Stimulated activated naive B cell treated with anti-CD40 and anti-IgM and Interleukin-4, amounts not matched to agents 10 μg/mL and 1 μg/mL and 100 μg/mL, for 72 hours (primary cell): Measurements from ENCODE around the gene RTN4RL2.
A peak's percentile ranks its signal among the peaks of the same experiment; 100 is the strongest.

Source experiments
- ATAC-seq, 2 donors: fragments of 150-1000 bp; cut with Tn5 transposase; replicated peaks; 2 replicates each; pipeline ENCODE4 v1.10.0; 2021; ENCODE audit warnings: moderate library complexity in 1 of 2
- DNase-seq: peaks from one replicate; pipeline ENCODE4 v3.0.0; 2021
- H3K27ac Mint-ChIP-seq: one replicate; pipeline ENCODE4 v1.8.0; 2022; ENCODE audit warnings: mild to moderate bottlenecking, mixed read lengths
- H3K27me3 Mint-ChIP-seq, 2 donors: one replicate each; pipeline ENCODE4 v1.8.0; 2022; ENCODE audit warnings: mixed read lengths in 2 of 2
- H3K36me3 Mint-ChIP-seq, 2 donors: one replicate each; pipeline ENCODE4 v1.8.0; 2022; ENCODE audit warnings: mixed read lengths in 2 of 2, mild to moderate bottlenecking in 1 of 2
- H3K4me1 Mint-ChIP-seq, 2 donors: one replicate each; pipeline ENCODE4 v1.8.0; 2022; ENCODE audit warnings: mixed read lengths in 2 of 2, mild to moderate bottlenecking in 1 of 2
- H3K4me3 Mint-ChIP-seq, 2 donors: one replicate each; pipeline ENCODE4 v1.8.0; 2022; ENCODE audit warnings: mild to moderate bottlenecking in 2 of 2, mixed read lengths in 2 of 2, moderate library complexity in 1 of 2
- H3K9me3 Mint-ChIP-seq, 2 donors: one replicate each; pipeline ENCODE4 v1.8.0; 2022; ENCODE audit warnings: mixed read lengths in 2 of 2, mild to moderate bottlenecking in 1 of 2

RTN4RL2 gene

DNA sequence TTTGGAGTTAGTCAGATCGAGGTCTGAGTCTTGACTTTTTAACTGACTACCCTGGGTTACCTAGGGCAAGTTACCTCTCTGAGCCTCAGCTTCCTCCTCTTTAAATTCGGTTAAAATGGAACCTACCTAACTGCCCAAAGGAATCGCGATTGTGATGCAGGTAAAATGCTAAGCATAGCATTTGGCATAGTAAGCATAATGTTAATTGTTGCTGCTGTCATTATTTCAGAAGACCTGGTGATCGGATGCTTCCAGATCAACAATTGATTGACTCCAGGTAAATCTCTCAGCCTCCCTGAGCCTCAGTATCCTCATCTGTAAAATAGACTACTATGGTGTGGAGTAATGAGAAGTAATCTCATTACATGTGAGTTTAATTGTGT is 55.7 kb downstream of the RTN4RL2 start:
- DNase-seq (no peak), ATAC-seq (no peak)
- Mint-ChIP-seq H3K27ac (peak overlapping the region; percentile 87), H3K9me3 (no peaks in the 10 kb centered on the region), H3K4me3 (peak overlapping the region; percentile 96 to 97), H3K36me3 (peaks cover 3 to 4% of the 10 kb centered on the region in 2 donors), H3K4me1 (peaks cover 27 to 38% of the 10 kb centered on the region in 2 donors), H3K27me3 (no peaks in the 10 kb centered on the region)

DNA sequence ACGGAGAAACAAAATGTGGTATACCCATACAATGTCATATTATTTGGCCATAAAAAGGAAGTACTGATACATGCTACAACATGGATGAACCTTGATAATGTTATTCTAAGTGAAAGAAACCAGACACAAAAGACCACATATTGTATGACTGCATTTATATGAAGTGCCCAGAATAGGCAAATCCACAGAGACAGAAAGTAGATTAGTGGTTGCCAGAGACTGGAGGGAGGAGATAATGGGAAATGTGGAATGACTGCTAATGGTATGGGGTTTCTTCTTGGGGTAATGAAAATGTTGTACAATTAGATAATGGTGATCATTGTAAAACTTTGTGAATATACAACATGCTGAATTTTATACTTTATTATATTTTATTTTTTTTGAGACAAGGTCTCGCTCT is 60.8 kb downstream of the RTN4RL2 start:
- no peak overlapping the region for H3K27ac Mint-ChIP-seq
- no peaks in the 10 kb centered on the region for H3K27me3 Mint-ChIP-seq
- H3K4me1 Mint-ChIP-seq, result peaks cover 6 to 9% of the 10 kb centered on the region in 2 donors
- no peaks in the 10 kb centered on the region for H3K9me3 Mint-ChIP-seq
- DNase-seq (no peak), ATAC-seq (no peak)
- no peak overlapping the region for H3K4me3 Mint-ChIP-seq
- peaks cover 8 to 16% of the 10 kb centered on the region in 2 donors for H3K36me3 Mint-ChIP-seq

DNA sequence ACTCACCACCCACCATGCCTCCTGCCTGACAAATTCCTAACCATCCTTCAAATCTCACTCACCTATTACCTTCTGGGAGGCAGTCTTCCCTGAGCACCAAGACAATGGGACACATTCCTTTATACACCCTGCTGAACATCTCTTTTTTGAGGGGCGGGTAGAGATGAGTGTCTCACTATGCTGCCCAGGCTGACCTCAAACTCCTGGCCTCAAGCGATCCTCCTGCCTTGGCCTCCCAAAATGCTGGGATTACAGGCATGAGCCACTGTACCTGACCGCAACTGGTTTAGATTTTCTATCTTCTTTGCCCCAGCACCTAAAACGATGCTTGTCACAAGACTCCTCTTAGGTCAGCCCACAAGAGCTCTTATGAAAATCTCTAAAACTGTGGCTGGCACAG is 63.1 kb downstream of the RTN4RL2 start:
- Mint-ChIP-seq H3K4me3 (no peak overlapping the region), H3K27ac (no peak overlapping the region), H3K9me3 (no peaks in the 10 kb centered on the region), H3K4me1 (peaks cover 6 to 13% of the 10 kb centered on the region in 2 donors), H3K27me3 (no peaks in the 10 kb centered on the region), H3K36me3 (peaks cover 19 to 30% of the 10 kb centered on the region in 2 donors)
- ATAC-seq, result no peak
- no peak for DNase-seq
